Activated T-cell treated with anti-CD3 and anti-CD28 coated beads, Interleukin-2, amount 50 U/mL, for 24 hours (primary cell): ENCODE data around the gene SPOCK1.
"Not testable (repeated sequence)": the region's sequence is repeated elsewhere in the genome, so short reads cannot be mapped to it uniquely, and the experiment has no call there.

Source experiments
- DNase-seq: peaks from one replicate; pipeline ENCODE4 v3.0.0-alpha.2; 2020
- H3K27ac Mint-ChIP-seq: 2 replicates; pipeline ENCODE4 v1.8.0; 2020; ENCODE audit warnings: mild to moderate bottlenecking, mixed read lengths
- H3K27me3 Mint-ChIP-seq: 2 replicates; pipeline ENCODE4 v1.8.0; 2020; ENCODE audit warnings: mixed read lengths
- H3K36me3 Mint-ChIP-seq: 2 replicates; pipeline ENCODE4 v1.8.0; 2020; ENCODE audit warnings: low read depth, mixed read lengths
- H3K4me1 Mint-ChIP-seq: 2 replicates; pipeline ENCODE4 v1.8.0; 2020; ENCODE audit warnings: low read depth, mixed read lengths
- H3K4me3 Mint-ChIP-seq: 2 replicates; pipeline ENCODE4 v1.8.0; 2020; ENCODE audit warnings: mild to moderate bottlenecking, moderate library complexity, mixed read lengths
- H3K9me3 Mint-ChIP-seq: 2 replicates; pipeline ENCODE4 v1.8.0; 2020; ENCODE audit warnings: mixed read lengths

Gene SPOCK1

GRCh38 chr5:137248527-137248926, 250.6 kb downstream of the SPOCK1 start:
- no peaks in the 10 kb centered on the region for H3K9me3 Mint-ChIP-seq
- no peaks in the 10 kb centered on the region for H3K27me3 Mint-ChIP-seq
- H3K4me1 Mint-ChIP-seq: no peaks in the 10 kb centered on the region
- H3K27ac Mint-ChIP-seq: no peak overlapping the region
- no peak for DNase-seq
- no peak overlapping the region for H3K4me3 Mint-ChIP-seq
- H3K36me3 Mint-ChIP-seq: no peaks in the 10 kb centered on the region

DNA sequence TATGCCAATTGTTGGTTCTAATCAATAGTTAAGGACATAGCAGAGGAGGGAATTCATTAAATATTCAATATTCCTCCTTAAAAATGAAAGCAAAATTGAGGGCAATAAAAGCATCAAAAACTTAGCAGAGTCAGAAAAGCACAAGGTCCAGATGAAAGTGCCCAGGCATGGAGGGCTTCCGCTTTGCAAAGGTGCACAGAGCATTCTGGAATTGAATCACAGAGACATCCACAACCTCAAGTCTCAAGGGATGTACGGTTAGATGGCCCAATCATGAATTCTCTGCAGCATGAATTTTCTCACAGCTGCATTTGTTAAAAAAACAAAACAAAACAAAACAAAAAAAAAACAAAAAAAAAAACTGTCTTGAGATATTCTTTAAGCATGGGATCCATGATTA, 253.7 kb downstream of the SPOCK1 start:
- Mint-ChIP-seq H3K27me3 (no peaks in the 10 kb centered on the region), H3K36me3 (no peaks in the 10 kb centered on the region), H3K4me1 (no peaks in the 10 kb centered on the region), H3K9me3 (no peaks in the 10 kb centered on the region), H3K4me3 (no peak overlapping the region), H3K27ac (no peak overlapping the region)
- no peak for DNase-seq

GRCh38 chr5:137240285-137240684, 258.8 kb downstream of the SPOCK1 start:
- no peaks in the 10 kb centered on the region for H3K4me1 Mint-ChIP-seq
- H3K36me3 Mint-ChIP-seq: no peaks in the 10 kb centered on the region
- H3K27ac Mint-ChIP-seq: no peak overlapping the region
- H3K4me3 Mint-ChIP-seq: no peak overlapping the region
- H3K27me3 Mint-ChIP-seq: peaks cover 15% of the 10 kb centered on the region
- DNase-seq: no peak
- H3K9me3 Mint-ChIP-seq: peaks cover 2% of the 10 kb centered on the region

DNA sequence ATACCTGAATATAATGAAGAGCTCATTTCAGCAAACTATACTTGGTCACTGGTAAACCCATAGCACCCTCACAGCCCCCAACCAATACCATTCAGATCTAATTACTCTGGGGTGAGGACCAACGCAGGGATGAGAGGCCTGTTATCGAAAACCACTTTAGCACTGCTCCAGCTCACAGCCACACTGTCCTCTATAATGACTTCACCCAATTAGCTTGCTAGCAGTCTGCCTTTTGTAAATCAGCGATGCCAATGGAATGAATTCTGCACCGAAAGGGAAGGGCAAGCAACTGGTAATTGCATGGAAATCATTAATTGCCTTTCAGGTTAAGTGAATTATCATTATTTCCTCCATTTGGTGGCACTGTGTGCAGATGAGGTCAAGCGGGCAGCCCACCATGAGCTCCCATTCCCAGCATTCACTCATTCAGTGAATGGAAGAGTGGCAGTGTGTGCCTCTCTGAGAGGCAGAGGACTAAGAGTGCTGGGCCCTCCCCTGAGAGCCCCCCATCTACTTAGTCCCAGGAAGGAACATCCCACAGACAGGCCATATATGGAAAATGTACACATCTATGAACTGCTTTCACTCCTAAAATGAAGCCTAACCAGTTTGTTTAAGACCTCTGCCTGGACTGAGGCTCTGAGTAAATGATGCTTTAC, 262.1 kb downstream of the SPOCK1 start:
- Mint-ChIP-seq H3K27ac (no peak overlapping the region), H3K9me3 (peaks cover 2% of the 10 kb centered on the region), H3K4me3 (no peak overlapping the region), H3K4me1 (no peaks in the 10 kb centered on the region), H3K27me3 (peaks cover 19% of the 10 kb centered on the region), H3K36me3 (no peaks in the 10 kb centered on the region)
- DNase-seq: no peak

DNA sequence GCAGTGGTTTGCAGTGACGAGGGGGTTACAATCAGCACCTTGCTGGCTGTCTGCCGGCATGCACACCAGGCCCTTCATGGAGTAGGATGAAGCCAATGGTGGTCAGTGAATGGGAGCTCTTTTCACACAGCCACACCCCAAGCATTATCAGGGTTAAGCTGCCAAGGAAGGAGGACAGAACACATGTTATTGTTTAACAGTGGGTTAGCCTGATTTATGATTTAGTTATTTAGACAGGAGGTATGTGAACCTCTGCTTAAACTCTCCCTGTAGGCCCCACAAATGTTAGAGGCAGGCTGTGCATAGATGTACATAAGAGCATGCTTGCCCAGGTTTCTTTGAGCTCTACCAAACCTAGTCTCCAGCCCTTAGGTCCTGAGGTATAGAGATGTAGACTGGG, 262.9 kb downstream of the SPOCK1 start:
- Mint-ChIP-seq H3K27ac (no peak overlapping the region), H3K36me3 (no peaks in the 10 kb centered on the region), H3K4me3 (no peak overlapping the region), H3K27me3 (peaks cover 19% of the 10 kb centered on the region), H3K4me1 (no peaks in the 10 kb centered on the region), H3K9me3 (peaks cover 2% of the 10 kb centered on the region)
- no peak for DNase-seq

GRCh38 chr5:137234973-137235943, 263.9 kb downstream of the SPOCK1 start:
- H3K4me1 Mint-ChIP-seq: no peaks in the 10 kb centered on the region
- H3K27me3 Mint-ChIP-seq: peaks cover 19% of the 10 kb centered on the region
- H3K9me3 Mint-ChIP-seq: peaks cover 2% of the 10 kb centered on the region
- no peak for DNase-seq
- no peak overlapping the region for H3K4me3 Mint-ChIP-seq
- no peaks in the 10 kb centered on the region for H3K36me3 Mint-ChIP-seq
- no peak overlapping the region for H3K27ac Mint-ChIP-seq

DNA sequence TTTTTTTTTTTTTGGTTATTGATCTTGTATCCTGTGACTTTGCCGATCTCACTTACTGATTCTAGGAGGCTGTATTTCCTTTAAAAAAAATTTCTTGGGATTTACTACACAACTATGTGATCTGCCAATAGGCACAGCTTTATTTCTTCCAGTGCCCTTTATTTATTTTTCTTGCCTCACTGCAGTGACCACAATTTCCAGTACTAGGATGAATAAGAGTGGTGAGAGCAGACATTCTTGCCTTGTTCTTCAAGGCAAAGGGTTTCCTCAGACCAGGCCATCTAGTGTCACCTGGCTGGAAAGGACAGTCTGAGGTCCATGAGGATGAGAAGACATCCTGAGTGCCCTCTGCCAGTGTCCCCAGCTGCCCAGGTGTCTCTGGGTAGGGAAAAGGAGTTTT, 265.4 kb downstream of the SPOCK1 start:
- Mint-ChIP-seq H3K9me3 (no peaks in the 10 kb centered on the region), H3K4me1 (no peaks in the 10 kb centered on the region), H3K36me3 (no peaks in the 10 kb centered on the region), H3K27ac (no peak overlapping the region), H3K27me3 (peaks cover 19% of the 10 kb centered on the region), H3K4me3 (no peak overlapping the region)
- DNase-seq: no peak

DNA sequence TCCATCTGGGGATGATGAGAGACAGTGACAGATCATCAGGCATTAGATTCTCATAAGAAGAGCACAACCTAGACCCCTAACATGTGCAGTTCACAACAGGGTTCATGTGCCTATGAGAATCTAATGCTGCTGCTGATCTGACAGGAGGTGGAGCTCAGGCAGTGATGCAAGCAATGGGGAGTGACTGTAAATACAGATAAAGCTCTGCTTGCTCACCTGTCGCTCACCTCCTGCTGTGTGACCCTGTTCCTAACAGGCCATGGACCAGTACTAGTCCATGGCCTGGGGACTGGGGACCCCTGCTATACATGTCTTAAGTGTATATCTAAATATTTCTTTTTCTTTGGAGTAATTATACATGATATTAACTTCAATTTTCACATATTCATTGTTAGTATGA, 265.8 kb downstream of the SPOCK1 start:
- H3K36me3 Mint-ChIP-seq, DNase-seq, H3K9me3 Mint-ChIP-seq, H3K27ac Mint-ChIP-seq, H3K4me1 Mint-ChIP-seq, H3K4me3 Mint-ChIP-seq: not testable (repeated sequence)
- peaks cover 19% of the 10 kb centered on the region for H3K27me3 Mint-ChIP-seq

DNA sequence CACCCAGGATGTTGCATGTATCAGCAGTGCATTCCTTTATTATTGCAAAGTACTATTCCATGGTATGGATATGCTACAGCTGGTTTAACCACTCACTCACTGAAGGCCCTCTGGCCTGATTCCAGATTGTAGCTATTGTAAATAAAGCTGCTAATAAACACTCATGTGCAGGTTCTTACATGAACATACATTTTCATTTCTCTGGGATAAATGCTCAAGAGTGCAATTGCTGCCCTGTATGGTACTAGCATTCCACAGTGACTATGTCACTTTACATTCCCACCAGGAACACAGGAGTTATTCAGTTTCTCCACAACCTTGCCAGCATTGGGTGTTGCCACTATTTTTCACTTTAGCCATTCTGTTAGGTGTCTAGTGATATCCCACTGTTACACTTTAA, 267.6 kb downstream of the SPOCK1 start:
- no peaks in the 10 kb centered on the region for H3K36me3 Mint-ChIP-seq
- DNase-seq: no peak
- no peak overlapping the region for H3K27ac Mint-ChIP-seq
- no peak overlapping the region for H3K4me3 Mint-ChIP-seq
- no peaks in the 10 kb centered on the region for H3K4me1 Mint-ChIP-seq
- H3K9me3 Mint-ChIP-seq: no peaks in the 10 kb centered on the region
- peaks cover 11% of the 10 kb centered on the region for H3K27me3 Mint-ChIP-seq

DNA sequence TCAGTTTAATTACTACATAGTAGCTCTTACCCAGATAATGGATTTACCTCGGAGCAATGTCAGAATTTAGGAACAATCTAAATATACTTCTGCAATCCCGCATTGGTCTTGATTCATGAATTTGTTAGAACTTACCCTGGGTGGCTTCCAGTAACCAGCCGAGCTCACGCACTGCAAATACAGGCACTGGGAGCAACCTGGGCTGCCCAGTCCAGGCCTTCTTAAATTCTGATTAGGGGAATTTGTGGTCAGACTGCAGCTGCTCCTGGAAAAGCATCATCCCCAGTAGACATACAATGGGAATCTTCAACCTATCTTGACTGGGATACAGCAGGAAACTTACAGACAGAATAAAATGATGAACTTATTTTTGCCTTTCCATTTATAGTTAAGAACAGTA, 270.3 kb downstream of the SPOCK1 start:
- Mint-ChIP-seq H3K4me1 (no peaks in the 10 kb centered on the region), H3K27ac (no peak overlapping the region), H3K27me3 (no peaks in the 10 kb centered on the region), H3K36me3 (no peaks in the 10 kb centered on the region), H3K9me3 (no peaks in the 10 kb centered on the region), H3K4me3 (no peak overlapping the region)
- no peak for DNase-seq

- H3K27me3 Mint-ChIP-seq: peaks cover 10% of the 10 kb centered on the region
- H3K4me1 Mint-ChIP-seq: no peaks in the 10 kb centered on the region
- no peaks in the 10 kb centered on the region for H3K9me3 Mint-ChIP-seq
- no peak overlapping the region for H3K27ac Mint-ChIP-seq
- no peak overlapping the region for H3K4me3 Mint-ChIP-seq
- H3K36me3 Mint-ChIP-seq: no peaks in the 10 kb centered on the region
- DNase-seq: no peak
Measured at GRCh38 chr5:137226081-137226480, 273.0 kb downstream of the SPOCK1 start.

DNA sequence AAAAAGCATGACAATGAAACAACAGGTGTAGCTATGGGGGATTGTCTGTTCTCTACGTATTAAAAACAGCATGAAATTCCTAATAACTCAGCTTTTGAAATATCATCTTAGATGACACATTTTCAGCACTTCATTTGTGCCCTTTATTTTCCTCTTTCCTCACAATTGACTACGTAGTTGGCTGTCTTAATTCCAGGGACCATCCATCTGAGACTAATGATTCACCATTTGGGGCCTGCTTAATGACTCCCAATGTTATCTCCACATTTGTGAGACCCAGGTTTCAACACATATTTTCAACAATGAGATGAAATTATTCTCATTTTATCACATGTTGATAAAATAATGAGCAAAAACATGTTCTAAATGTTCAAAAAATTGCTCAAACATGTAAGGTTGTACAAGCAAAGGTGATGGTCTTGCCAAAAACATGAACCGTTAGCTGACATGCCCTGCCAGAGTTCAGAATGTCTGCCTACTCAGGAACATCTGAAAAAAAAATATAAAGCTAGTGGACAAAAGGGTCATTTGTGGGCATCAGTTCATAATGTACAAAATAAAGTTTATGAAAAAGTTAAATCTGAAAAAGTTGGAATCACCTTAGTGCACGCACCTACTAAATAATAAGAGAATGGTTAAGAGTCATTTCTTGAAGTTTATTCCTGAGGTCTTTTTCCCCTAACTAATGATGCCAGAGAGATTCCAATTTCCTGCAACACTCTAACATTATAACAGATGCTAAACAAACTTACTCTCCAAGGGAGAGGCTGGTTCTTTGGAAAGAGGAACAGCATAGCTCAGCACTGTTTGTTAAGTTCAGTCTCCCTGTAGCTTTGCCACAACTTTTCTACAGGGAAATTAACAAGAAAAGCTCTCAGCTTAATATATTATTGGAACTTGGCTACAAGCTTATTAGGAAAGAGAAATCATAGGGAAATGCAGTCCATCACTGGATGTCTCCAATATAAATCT, 275.5 kb downstream of the SPOCK1 start:
- Mint-ChIP-seq H3K27ac (no peak overlapping the region), H3K36me3 (no peaks in the 10 kb centered on the region), H3K4me1 (no peaks in the 10 kb centered on the region), H3K27me3 (peaks cover 19% of the 10 kb centered on the region), H3K4me3 (no peak overlapping the region), H3K9me3 (no peaks in the 10 kb centered on the region)
- DNase-seq: no peak

GRCh38 chr5:137221943-137222342, 277.2 kb downstream of the SPOCK1 start:
- Mint-ChIP-seq H3K9me3 (no peaks in the 10 kb centered on the region), H3K27me3 (peaks cover 19% of the 10 kb centered on the region), H3K4me1 (no peaks in the 10 kb centered on the region), H3K36me3 (no peaks in the 10 kb centered on the region), H3K4me3 (no peak overlapping the region), H3K27ac (no peak overlapping the region)
- no peak for DNase-seq

GRCh38 chr5:137220523-137220927, 278.6 kb downstream of the SPOCK1 start:
- H3K4me1 Mint-ChIP-seq: no peaks in the 10 kb centered on the region
- H3K27ac Mint-ChIP-seq: no peak overlapping the region
- H3K9me3 Mint-ChIP-seq: no peaks in the 10 kb centered on the region
- H3K36me3 Mint-ChIP-seq: no peaks in the 10 kb centered on the region
- H3K27me3 Mint-ChIP-seq: peaks cover 19% of the 10 kb centered on the region
- no peak overlapping the region for H3K4me3 Mint-ChIP-seq
- DNase-seq: no peak
